NCI-H1092 treated with DMSO at 0.1 percent for 48 hours (cell line): ENCODE measurements around the gene OTOP3.
"Not testable (repeated sequence)": the region's sequence is repeated elsewhere in the genome, so short reads cannot be mapped to it uniquely, and the experiment has no call there.

Experiments used
- DNase-seq: peaks from one replicate; lab custom pipeline; 2025; lab: John Stamatoyannopoulos, UW

The OTOP3 gene, protein sequence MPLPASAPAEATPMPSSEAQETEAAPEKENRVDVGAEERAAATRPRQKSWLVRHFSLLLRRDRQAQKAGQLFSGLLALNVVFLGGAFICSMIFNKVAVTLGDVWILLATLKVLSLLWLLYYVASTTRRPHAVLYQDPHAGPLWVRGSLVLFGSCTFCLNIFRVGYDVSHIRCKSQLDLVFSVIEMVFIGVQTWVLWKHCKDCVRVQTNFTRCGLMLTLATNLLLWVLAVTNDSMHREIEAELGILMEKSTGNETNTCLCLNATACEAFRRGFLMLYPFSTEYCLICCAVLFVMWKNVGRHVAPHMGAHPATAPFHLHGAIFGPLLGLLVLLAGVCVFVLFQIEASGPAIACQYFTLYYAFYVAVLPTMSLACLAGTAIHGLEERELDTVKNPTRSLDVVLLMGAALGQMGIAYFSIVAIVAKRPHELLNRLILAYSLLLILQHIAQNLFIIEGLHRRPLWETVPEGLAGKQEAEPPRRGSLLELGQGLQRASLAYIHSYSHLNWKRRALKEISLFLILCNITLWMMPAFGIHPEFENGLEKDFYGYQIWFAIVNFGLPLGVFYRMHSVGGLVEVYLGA

GRCh38 chr17:74935585-74936469 is at the start of gene OTOP3:
Gene OTOP3, plus strand, starts transcription at chr17:74935898. Its CDS starts 24 bp downstream, at chr17:74935922.
- DNase-seq: no peak

DNA sequence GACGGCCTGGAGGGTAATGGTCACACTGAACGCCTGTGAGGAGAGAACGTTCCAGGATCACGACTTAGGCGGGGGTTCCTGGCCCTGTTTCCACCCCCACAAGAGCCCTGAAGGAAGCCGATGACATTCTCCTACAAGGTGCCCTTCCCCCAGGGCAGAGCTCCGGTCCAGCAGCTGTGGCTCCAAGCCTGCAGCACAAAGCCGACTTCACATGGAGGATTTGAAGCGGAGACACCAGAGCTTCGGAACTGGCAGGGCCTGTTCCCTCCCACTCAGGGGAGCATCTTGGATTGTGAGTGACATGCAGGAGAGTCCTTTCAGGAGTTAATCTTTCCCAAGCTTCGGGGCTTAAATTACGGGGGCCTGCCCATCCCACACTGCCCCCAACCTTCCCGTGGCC is 47.2 kb upstream of the OTOP3 start:
- no peak for DNase-seq

DNA sequence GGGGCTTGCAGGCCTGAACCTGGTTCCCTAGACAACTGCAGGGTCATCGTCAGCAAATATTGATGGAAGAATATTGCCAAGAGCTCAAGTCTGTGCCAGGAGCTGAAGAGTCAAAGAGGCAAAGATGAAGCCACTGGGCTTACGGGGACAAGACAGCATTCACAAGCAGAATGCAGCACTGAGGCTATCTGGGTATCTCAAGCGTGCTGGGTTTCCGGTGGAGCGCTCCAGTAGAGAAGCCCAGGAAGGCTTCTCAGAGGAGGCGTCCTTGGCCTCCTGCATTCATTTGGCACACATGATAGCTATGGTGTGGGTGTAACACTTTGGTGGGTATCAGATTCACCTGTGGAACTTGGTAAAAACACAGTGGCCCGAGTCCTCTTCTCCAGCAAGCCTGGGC is 45.1 kb upstream of the OTOP3 start:
- no peak for DNase-seq

- peak; percentile 4 for DNase-seq
Observed at GRCh38 chr17:74892013-74892841, 43.5 kb upstream of the OTOP3 start.

- no peak for DNase-seq
Observed at GRCh38 chr17:74892974-74893911, 42.5 kb upstream of the OTOP3 start, which contains the start of gene FADS6. Gene FADS6, minus strand, starts transcription at chr17:74893633. Its CDS starts 38 bp downstream, at chr17:74893595.

- no peak for DNase-seq
Observed at GRCh38 chr17:74893936-74894671, 41.6 kb upstream of the OTOP3 start.

DNA sequence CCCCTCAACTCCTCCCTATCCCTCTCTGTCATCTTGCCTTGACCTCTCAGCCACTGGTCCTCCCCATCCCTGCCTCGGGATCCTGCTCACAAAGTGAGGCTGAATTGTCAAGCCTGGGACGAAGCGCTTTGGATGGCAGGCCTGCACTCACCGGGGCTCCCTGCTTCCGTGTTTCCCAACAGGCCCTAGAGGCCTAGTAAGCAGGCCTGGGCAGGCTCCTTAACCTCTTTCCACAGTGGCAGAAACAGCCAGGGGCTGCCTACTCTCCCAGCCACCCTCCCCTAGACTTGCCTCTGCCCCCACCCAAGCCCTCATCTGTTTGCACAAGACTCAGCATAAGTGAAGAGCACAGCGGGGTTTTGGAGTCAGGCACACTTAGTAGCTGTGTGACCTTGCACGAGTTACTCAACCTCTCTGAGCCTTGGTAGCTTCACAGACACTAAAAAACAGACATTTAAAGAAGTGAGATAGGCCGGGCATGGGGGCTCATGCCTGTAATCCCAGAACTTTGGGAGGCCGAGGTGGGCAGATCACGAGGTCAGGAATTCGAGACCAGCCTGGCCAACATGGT is 37.2 kb upstream of the OTOP3 start:
- no peak for DNase-seq

- no peak for DNase-seq
Observed at GRCh38 chr17:74900208-74900607, 35.5 kb upstream of the OTOP3 start.

GRCh38 chr17:74901353-74902135 is 34.2 kb upstream of the OTOP3 start:
- no peak for DNase-seq

- DNase-seq: no peak
Observed at GRCh38 chr17:74903034-74903433, 32.7 kb upstream of the OTOP3 start.

DNA sequence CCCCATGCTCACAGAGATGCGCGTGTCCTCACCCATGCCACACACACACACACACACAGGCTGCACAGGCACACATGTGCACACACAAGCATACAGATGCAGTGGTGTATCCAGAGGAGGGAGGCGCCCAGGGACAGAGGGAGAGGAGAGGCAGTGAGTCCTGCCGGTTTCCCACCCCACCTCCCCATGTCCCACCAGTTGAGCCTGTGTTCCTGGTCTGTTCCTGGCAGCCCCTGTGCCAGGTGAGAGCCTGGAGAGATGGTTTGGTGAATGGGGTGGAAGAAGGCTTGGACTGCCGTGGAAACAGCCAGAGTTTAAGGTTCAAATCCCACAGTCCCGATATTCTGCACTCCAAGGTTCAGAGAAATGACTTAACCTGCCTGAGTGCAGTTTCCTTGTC is 32.0 kb upstream of the OTOP3 start:
- no peak for DNase-seq

DNA sequence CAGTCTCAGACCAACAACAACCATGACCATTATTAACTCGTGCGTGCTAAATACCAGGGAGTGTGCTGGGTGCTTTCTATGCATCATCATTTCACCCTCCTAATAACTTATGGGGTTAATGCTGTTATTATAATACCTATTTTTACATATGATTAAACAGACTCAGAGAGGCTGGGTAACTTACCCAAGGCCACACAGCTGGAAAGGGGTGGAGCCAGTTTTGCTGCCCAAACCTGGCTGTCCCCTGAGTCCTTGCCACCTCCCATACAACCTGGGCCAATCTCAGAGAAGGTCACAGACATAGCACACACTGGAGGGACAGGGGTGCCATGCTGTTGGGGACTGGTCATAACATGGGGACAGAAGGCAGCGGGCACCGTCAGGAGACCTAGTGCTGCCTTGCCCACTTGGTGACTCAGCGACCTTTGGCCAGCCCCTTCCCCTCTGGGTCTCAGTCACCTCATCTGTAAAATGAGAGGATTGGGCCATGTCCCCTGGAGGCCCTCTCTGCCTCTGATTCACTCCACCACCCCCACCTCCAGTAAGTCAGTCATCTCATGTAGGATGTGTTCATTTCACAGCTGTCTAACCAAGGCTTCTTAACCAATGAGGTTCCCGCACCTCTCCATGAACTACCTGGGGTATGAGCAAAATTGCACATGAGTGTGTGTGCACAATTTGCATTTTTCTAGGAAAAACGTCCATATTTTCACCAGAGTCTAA is 30.9 kb upstream of the OTOP3 start:
- no peak for DNase-seq

DNA sequence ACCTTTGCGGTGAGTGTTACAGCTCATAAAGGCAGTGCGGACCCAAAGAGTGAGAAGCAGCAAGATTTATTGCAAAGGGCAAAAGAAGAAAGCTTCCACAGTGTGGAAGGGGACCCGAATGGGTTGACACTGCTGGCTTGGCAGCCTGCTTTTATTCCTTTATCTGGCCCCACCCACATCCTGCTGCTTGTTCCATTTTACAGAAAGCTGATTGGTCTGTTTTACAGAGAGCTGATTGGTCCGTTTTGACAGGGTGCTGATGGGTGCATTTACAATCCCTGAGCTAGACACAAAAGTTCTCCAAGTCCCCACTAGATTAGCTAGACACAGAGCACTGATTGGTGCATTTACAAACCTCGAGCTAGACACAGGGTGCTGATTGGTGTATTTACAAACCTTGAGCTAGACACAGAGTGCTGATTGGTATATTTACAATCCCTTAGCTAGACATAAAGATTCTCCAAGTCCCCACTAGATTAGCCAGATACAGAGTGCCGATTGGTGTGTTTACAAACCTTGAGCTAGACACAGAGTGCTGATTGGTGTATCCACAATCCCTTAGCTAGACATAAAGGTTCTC is 29.4 kb upstream of the OTOP3 start:
- not testable (repeated sequence) for DNase-seq

DNA sequence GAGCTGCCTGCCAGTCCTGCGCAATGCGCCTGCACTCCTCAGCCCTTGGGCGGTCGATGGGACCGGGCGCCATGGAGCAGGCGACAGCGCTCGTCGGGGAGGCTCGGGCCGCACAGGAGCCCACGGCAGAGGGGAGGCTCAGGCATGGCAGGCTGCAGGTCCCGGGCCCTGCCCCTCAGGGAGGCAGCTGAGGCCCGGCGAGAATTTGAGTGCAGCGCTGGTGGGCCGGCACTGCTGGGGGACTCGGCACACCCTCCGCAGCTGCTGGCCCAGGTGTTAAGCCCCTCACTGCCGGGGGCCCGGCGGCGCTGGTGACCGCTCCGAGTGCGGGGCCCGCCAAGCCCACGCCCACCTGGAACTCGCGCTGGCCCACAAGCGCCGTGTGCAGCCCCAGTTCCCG is 28.7 kb upstream of the OTOP3 start:
- DNase-seq: no peak

- not testable (repeated sequence) for DNase-seq
Observed at GRCh38 chr17:74909097-74909496, 26.6 kb upstream of the OTOP3 start.

- not testable (repeated sequence) for DNase-seq
Observed at GRCh38 chr17:74911423-74911822, 24.3 kb upstream of the OTOP3 start.

- DNase-seq: no peak
Observed at GRCh38 chr17:74916136-74916850, 19.4 kb upstream of the OTOP3 start.
